ENCODE results near the gene PTPRM.

DNA sequence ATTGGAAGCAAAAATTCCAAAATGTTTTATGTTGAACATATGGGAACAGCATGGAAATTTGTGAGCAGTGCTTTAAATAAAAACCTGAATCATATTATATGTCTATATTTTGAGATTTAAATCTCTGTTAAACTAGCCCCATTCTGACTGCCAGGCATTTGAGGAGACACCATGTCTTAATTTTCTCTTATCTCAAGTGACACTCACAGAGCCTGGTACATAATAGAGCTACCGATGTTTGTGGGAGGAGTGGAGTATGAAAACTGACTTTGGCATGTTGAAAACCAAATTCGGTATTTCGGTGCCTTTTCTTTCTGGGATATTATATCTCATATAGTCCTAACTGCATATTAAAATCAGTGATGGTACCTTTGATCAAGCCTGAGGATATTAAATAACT lies 124.1 kb downstream of the PTPRM start:
- TF ChIP-seq, protein P1, sequence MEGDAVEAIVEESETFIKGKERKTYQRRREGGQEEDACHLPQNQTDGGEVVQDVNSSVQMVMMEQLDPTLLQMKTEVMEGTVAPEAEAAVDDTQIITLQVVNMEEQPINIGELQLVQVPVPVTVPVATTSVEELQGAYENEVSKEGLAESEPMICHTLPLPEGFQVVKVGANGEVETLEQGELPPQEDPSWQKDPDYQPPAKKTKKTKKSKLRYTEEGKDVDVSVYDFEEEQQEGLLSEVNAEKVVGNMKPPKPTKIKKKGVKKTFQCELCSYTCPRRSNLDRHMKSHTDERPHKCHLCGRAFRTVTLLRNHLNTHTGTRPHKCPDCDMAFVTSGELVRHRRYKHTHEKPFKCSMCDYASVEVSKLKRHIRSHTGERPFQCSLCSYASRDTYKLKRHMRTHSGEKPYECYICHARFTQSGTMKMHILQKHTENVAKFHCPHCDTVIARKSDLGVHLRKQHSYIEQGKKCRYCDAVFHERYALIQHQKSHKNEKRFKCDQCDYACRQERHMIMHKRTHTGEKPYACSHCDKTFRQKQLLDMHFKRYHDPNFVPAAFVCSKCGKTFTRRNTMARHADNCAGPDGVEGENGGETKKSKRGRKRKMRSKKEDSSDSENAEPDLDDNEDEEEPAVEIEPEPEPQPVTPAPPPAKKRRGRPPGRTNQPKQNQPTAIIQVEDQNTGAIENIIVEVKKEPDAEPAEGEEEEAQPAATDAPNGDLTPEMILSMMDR (IDR thresholded peaks at IDR 0.05), result no peak
- TF ChIP-seq POLR2AphosphoS5 (IDR thresholded peaks at IDR 0.05; ENCODE audit: low read depth, low read length), result no peak
- TF ChIP-seq TCF7L2 (IDR thresholded peaks at IDR 0.05; ENCODE audit: low read depth, low read length), result no peak
- TF ChIP-seq SIN3A (IDR thresholded peaks at IDR 0.05; ENCODE audit: borderline replicate concordance, insufficient read depth, low read depth, low read length), result no peak
- TF ChIP-seq, protein P2, sequence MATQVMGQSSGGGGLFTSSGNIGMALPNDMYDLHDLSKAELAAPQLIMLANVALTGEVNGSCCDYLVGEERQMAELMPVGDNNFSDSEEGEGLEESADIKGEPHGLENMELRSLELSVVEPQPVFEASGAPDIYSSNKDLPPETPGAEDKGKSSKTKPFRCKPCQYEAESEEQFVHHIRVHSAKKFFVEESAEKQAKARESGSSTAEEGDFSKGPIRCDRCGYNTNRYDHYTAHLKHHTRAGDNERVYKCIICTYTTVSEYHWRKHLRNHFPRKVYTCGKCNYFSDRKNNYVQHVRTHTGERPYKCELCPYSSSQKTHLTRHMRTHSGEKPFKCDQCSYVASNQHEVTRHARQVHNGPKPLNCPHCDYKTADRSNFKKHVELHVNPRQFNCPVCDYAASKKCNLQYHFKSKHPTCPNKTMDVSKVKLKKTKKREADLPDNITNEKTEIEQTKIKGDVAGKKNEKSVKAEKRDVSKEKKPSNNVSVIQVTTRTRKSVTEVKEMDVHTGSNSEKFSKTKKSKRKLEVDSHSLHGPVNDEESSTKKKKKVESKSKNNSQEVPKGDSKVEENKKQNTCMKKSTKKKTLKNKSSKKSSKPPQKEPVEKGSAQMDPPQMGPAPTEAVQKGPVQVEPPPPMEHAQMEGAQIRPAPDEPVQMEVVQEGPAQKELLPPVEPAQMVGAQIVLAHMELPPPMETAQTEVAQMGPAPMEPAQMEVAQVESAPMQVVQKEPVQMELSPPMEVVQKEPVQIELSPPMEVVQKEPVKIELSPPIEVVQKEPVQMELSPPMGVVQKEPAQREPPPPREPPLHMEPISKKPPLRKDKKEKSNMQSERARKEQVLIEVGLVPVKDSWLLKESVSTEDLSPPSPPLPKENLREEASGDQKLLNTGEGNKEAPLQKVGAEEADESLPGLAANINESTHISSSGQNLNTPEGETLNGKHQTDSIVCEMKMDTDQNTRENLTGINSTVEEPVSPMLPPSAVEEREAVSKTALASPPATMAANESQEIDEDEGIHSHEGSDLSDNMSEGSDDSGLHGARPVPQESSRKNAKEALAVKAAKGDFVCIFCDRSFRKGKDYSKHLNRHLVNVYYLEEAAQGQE (IDR thresholded peaks at IDR 0.05; ENCODE audit: insufficient read depth in 1 of 2, low read depth in 2 of 2, low read length in 1 of 2), result no peak

All from Panc1 (cell line).